Upper lobe of left lung (tissue), 6 donors: ENCODE measurements around the gene WFDC10A. TPM values are rescaled to one million over a fixed set of nuclear protein-coding genes. Genes with fewer than 3 reads are reported as not detected.
A peak's percentile ranks its signal among the peaks of the same experiment; 100 is the strongest.

Experiments
- ATAC-seq, 2 donors: fragments of 200-7000 bp; cut with Tn5 transposase; one replicate each; pipeline ENCODE4 v1.9.1; 2022; ENCODE audit warnings: mild to moderate bottlenecking in 2 of 2, moderate library complexity in 2 of 2; ENCODE audit not compliant: low FRiP score in 2 of 2
- DNase-seq, 2 donors: peaks; one replicate each; pipeline ENCODE4 v3.0.0-alpha.2; 2019 to 2020
- H3K27ac ChIP-seq, 4 donors: fragments of 200-600 bp; sonication (generic); one replicate each; pipeline ENCODE4 v1.5.1; 2016 to 2019
- H3K27me3 ChIP-seq, 4 donors: fragments of 200-600 bp; sonication (generic); one replicate each; pipeline ENCODE4 v1.5.1; 2017 to 2019
- H3K36me3 ChIP-seq, 4 donors: fragments of 200-600 bp; sonication (generic); one replicate each; pipeline ENCODE4 v1.5.1; 2016 to 2019
- H3K4me1 ChIP-seq, 4 donors: fragments of 200-600 bp; sonication (generic); one replicate each; pipeline ENCODE4 v1.5.1; 2018 to 2019
- H3K4me3 ChIP-seq, 4 donors: fragments of 200-600 bp; sonication (generic); one replicate each; pipeline ENCODE4 v1.5.1; 2017 to 2019; ENCODE audit warnings: mild to moderate bottlenecking in 2 of 4, moderate library complexity in 1 of 4
- H3K9me3 ChIP-seq, 4 donors: fragments of 200-600 bp; sonication (generic); one replicate each; pipeline ENCODE4 v1.5.1; 2018 to 2019
- EP300 ChIP-seq, 4 donors: sonication (generic); formaldehyde crosslinking; IDR thresholded peaks; one replicate each; pipeline ENCODE4 v1.5.1; 2017; ENCODE audit warnings: antibody characterized with exemption in 4 of 4, control low read depth in 2 of 4
- POLR2A ChIP-seq, 4 donors: fragments of 450-650 bp; IDR thresholded peaks; one replicate each; pipeline ENCODE4 v1.5.1; 2016 to 2017; ENCODE audit warnings: antibody characterized with exemption in 4 of 4, mild to moderate bottlenecking in 2 of 4
- POLR2AphosphoS5 ChIP-seq, 2 donors: sonication (generic); formaldehyde crosslinking; IDR thresholded peaks; one replicate each; pipeline ENCODE4 v1.5.1; 2017; ENCODE audit warnings: antibody characterized with exemption in 2 of 2
- WGBS, 2 donors: methylation state at CpG; one replicate each; pipeline ENCODE4 v1.1.5; 2017 to 2018; 5-methylcytosine and 5-hydroxymethylcytosine counted together
- total RNA-seq, 6 donors: library from RNA; depleted of rRNA in 4 of 6; stranded (reverse); fragments of >200 nt in 4 of 6; gene quantifications; one replicate each; pipeline versions ENCODE4 v1.1.0 to v1.2.1, GENCODE V29; 2016 to 2021
- TF ChIP-seq, protein P1 (sequence below), 6 experiments: fragments of 450-650 bp in 4 of 6; fragments of 200-600 bp in 2 of 6; sonication (generic) in 2 of 6; IDR thresholded peaks; one replicate each; pipeline ENCODE4 v1.5.1; 2016 to 2019; ENCODE audit warnings: antibody characterized with exemption in 6 of 6
- donor health status: DM: no; HTN: no; CAD: no; lungs with moderate emphysema.
- donor health status: DM: no; HTN: yes; CAD: no; lungs with severe emphysema.

The WFDC10A gene
- total RNA-seq, 6 donors from 2014 or later: not detected

DNA sequence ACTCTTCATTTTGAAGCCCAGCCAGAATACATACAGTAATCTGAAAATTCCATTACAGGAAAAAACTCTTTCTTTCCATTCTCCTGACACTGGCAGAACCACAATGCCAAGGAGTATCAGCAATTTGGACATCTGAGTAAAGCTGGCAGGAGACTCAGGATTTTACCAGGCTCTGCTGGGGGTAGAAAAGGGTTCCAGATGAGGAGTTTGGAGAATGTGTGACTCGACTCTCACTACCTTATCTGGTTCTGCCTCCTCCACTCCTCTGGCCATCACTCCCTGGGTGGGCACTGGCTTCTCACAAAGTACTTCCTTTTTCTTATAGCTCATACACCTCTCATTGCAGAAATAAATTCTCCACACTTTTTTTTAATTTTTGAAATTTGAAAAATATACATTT, 39.8 kb upstream of the WFDC10A start:
- ATAC-seq: no peak
- no peaks in the 10 kb centered on the region for H3K27me3 ChIP-seq
- no peaks in the 10 kb centered on the region for H3K36me3 ChIP-seq
- no peak overlapping the region for H3K27ac ChIP-seq
- no peak overlapping the region for H3K4me3 ChIP-seq
- no peak for TF ChIP-seq POLR2AphosphoS5 (IDR thresholded peaks at IDR 0.05)
- TF ChIP-seq, protein P1, sequence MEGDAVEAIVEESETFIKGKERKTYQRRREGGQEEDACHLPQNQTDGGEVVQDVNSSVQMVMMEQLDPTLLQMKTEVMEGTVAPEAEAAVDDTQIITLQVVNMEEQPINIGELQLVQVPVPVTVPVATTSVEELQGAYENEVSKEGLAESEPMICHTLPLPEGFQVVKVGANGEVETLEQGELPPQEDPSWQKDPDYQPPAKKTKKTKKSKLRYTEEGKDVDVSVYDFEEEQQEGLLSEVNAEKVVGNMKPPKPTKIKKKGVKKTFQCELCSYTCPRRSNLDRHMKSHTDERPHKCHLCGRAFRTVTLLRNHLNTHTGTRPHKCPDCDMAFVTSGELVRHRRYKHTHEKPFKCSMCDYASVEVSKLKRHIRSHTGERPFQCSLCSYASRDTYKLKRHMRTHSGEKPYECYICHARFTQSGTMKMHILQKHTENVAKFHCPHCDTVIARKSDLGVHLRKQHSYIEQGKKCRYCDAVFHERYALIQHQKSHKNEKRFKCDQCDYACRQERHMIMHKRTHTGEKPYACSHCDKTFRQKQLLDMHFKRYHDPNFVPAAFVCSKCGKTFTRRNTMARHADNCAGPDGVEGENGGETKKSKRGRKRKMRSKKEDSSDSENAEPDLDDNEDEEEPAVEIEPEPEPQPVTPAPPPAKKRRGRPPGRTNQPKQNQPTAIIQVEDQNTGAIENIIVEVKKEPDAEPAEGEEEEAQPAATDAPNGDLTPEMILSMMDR (IDR thresholded peaks at IDR 0.05): no peak
- no peak for TF ChIP-seq POLR2A (IDR thresholded peaks at IDR 0.05)
- no peak for TF ChIP-seq EP300 (IDR thresholded peaks at IDR 0.05)
- DNase-seq: no peak
- 0 to 30% methylated on average over 1 of the region's 1 CpG for WGBS, 2 donors
- no peaks in the 10 kb centered on the region for H3K4me1 ChIP-seq
- no peaks in the 10 kb centered on the region for H3K9me3 ChIP-seq

DNA sequence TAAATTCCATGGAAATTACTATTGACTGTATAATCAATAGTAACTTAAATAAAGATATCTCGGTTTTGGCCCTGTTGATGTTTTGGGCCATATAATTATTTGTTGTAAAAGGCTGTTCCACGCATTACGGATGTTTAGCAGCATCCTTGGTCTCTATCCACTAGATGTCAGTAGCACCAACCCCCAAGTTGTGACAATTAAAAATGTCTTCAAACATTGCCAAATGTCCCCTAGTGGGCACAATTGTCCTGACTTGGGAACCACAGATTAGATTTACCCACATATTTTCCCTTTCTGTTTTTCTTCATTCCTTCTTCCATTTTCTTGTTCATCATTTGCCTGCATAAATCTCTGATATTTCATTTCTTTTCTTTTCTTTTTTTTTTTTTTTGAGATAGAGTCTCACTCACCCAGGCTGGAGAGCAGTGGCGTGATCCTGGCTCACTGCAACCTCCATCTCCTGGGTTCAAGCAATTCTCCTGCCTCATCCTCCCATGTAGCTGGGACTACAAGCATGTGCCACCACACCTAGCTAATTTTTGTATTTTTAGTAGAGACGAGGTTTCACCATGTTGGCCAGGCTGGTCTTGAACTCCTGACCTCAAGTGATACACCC, 36.9 kb upstream of the WFDC10A start:
- ATAC-seq (no peak), DNase-seq (no peak)
- Histone ChIP-seq H3K4me3 (no peak overlapping the region), H3K27me3 (no peaks in the 10 kb centered on the region), H3K36me3 (no peaks in the 10 kb centered on the region), H3K9me3 (no peaks in the 10 kb centered on the region), H3K27ac (no peak overlapping the region), H3K4me1 (peaks cover 0 to 3% (median 0%) of the 10 kb centered on the region in 4 donors)
- 62 to 65% methylated on average over 5 of the region's 5 CpGs for WGBS, 2 donors
- TF ChIP-seq, protein P1 (IDR thresholded peaks at IDR 0.05): peak in 3 of 6 experiments; percentile 48 to 61 (median 53)
- TF ChIP-seq POLR2A (IDR thresholded peaks at IDR 0.05): no peak
- no peak for TF ChIP-seq EP300 (IDR thresholded peaks at IDR 0.05)
- no peak for TF ChIP-seq POLR2AphosphoS5 (IDR thresholded peaks at IDR 0.05)

DNA sequence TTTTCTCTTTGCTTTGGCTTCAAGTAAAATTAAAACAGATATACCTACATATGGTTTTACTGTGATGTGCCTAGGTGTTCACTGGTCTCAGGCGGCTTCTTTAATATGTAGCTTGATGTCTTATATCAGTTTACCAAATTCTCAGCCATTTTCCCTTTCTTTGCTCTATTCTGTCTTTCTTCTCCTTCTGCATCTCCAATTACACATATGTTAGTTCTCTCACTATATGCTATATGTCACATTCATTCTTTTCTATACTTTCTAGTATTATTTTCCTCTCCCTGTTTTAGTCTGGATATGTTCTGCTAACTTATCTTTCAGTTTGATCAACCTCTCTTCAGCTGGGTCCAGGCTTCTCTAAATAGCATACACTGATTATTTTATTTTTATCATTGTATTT, 36.0 kb upstream of the WFDC10A start:
- ATAC-seq (no peak), DNase-seq (no peak)
- Histone ChIP-seq H3K27me3 (no peaks in the 10 kb centered on the region), H3K27ac (no peak overlapping the region), H3K4me1 (peaks cover 0 to 3% (median 0%) of the 10 kb centered on the region in 4 donors), H3K4me3 (no peak overlapping the region), H3K36me3 (no peaks in the 10 kb centered on the region), H3K9me3 (no peaks in the 10 kb centered on the region)
- WGBS, 2 donors: 0 to 40% methylated on average over 1 of the region's 1 CpG
- TF ChIP-seq POLR2A (IDR thresholded peaks at IDR 0.05): no peak
- no peak for TF ChIP-seq POLR2AphosphoS5 (IDR thresholded peaks at IDR 0.05)
- TF ChIP-seq, protein P1 (IDR thresholded peaks at IDR 0.05): no peak
- no peak for TF ChIP-seq EP300 (IDR thresholded peaks at IDR 0.05)

DNA sequence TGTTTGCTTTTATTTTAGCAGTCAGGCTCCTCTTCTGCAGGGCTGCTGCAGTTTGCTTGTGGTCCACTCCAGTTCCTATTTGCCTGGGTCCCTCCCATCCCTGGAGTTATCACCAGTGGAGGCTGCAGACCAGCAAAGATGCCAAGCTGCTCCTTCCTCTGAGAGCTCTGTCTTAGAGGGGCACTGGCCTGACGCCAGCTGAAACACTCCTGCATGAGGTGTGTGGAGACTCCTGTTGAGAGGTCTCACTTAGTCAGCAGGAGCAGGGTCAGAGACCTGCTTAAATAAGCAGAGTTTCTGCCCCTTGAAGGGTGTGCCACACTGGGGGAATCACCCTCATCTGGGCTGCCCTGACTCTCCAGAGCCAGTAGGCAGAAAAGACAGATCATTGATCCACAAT, 34.3 kb upstream of the WFDC10A start:
- no peaks in the 10 kb centered on the region for H3K9me3 ChIP-seq
- no peak overlapping the region for H3K27ac ChIP-seq
- no peak for TF ChIP-seq EP300 (IDR thresholded peaks at IDR 0.05)
- TF ChIP-seq POLR2A (IDR thresholded peaks at IDR 0.05): no peak
- no peak for TF ChIP-seq POLR2AphosphoS5 (IDR thresholded peaks at IDR 0.05)
- TF ChIP-seq, protein P1 (IDR thresholded peaks at IDR 0.05): no peak
- 0% methylated on average over 1 of the region's 1 CpG; no CpG with 5 or more reads in 1 of the 2 donors for WGBS, 2 donors
- H3K4me3 ChIP-seq: no peak overlapping the region
- H3K27me3 ChIP-seq: no peaks in the 10 kb centered on the region
- peaks cover 0 to 3% (median 0%) of the 10 kb centered on the region in 4 donors for H3K4me1 ChIP-seq
- ATAC-seq: no peak
- DNase-seq: no peak
- H3K36me3 ChIP-seq: no peaks in the 10 kb centered on the region

DNA sequence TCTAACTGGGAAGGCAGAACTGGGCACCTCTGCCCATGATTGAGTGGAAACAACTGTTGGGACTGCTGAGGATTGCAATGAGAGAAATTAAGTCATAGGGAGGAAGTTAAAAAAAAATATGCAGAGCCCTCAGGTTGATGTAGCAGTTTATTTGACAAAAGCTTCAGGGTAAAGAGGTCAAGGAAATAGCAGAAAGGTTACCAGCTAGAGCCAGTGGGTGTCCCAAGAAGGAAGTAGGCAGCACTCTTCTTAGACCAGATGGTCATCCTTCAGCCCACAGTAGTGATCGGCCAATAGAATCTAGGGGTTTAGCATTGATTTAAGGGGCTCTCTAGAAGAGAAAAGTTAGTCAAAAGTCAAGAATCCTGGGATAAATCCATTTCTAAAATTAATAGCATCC, 21.7 kb upstream of the WFDC10A start:
- H3K4me1 ChIP-seq: no peaks in the 10 kb centered on the region
- no peak overlapping the region for H3K4me3 ChIP-seq
- WGBS, 2 donors: 93% methylated on average over 1 of the region's 1 CpG
- DNase-seq (no peak), ATAC-seq (no peak)
- H3K36me3 ChIP-seq: no peaks in the 10 kb centered on the region
- peaks cover 0 to 10% (median 5%) of the 10 kb centered on the region in 4 donors for H3K9me3 ChIP-seq
- TF ChIP-seq EP300 (IDR thresholded peaks at IDR 0.05) (no peak), POLR2AphosphoS5 (IDR thresholded peaks at IDR 0.05) (no peak), POLR2A (IDR thresholded peaks at IDR 0.05) (no peak)
- TF ChIP-seq, protein P1 (IDR thresholded peaks at IDR 0.05): no peak
- H3K27me3 ChIP-seq: no peaks in the 10 kb centered on the region
- H3K27ac ChIP-seq: no peak overlapping the region
